Osteocyte (in vitro differentiated cells): ENCODE data around the gene PLXNA4. TPM values are rescaled to one million over a fixed set of nuclear protein-coding genes. Genes with fewer than 3 reads are reported as not detected.

Experiments
- DNase-seq: peaks from one replicate; pipeline ENCODE4 v3.0.0; 2021; ENCODE audit warnings: mixed read lengths; ENCODE audit not compliant: unreplicated experiment; ENCODE audit errors: extremely low spot score
- H3K27ac Mint-ChIP-seq: one replicate; pipeline ENCODE4 v1.8.0; 2021; ENCODE audit warnings: mild to moderate bottlenecking, mixed read lengths; ENCODE audit not compliant: unreplicated experiment
- H3K27me3 Mint-ChIP-seq: one replicate; pipeline ENCODE4 v1.8.0; 2021; ENCODE audit warnings: mixed read lengths; ENCODE audit not compliant: unreplicated experiment
- H3K36me3 Mint-ChIP-seq: one replicate; pipeline ENCODE4 v1.8.0; 2021; ENCODE audit warnings: mixed read lengths; ENCODE audit not compliant: unreplicated experiment
- H3K4me1 Mint-ChIP-seq: one replicate; pipeline ENCODE4 v1.8.0; 2021; ENCODE audit warnings: mixed read lengths; ENCODE audit not compliant: unreplicated experiment
- H3K4me3 Mint-ChIP-seq: one replicate; pipeline ENCODE4 v1.8.0; 2021; ENCODE audit warnings: mild to moderate bottlenecking, moderate library complexity, mixed read lengths; ENCODE audit not compliant: unreplicated experiment
- H3K9me3 Mint-ChIP-seq: one replicate; pipeline ENCODE4 v1.8.0; 2021; ENCODE audit warnings: mixed read lengths; ENCODE audit not compliant: unreplicated experiment
- total RNA-seq: library from RNA; stranded (reverse); gene quantifications from 2 replicates; pipeline ENCODE4 v1.2.1, GENCODE V29; 2021
- TF ChIP-seq, protein P1 (sequence below): fragments of 200-600 bp; sonication (generic); IDR thresholded peaks from 2 replicates; pipeline ENCODE4 v1.5.0; 2021; ENCODE audit warnings: antibody characterized with exemption, mild to moderate bottlenecking, moderate library complexity

PLXNA4 gene
- total RNA-seq, 1 donor from 2014 or later, result 59.0 TPM

DNA sequence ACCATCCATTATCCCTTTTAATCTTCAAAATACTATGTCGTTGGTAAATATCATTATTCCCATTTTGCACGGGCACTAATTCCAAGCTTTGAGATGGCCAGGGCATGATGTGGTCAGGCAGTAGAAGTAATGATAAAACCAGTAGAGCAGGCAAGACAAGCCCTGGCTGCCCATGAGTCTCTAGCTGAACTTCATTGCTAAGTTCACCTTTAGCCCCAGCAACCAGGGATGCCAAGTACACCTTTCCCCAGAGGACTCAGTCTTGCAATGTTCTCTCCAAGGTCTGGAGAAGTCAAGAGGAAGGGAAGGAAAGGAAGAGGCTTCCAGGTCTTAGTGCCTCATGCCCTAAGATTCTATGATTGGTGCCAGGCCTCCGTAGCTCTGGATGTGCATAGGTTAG, 203.2 kb downstream of the PLXNA4 start:
- Mint-ChIP-seq H3K27me3 (no peaks in the 10 kb centered on the region), H3K27ac (no peak overlapping the region), H3K4me3 (no peak overlapping the region), H3K36me3 (no peaks in the 10 kb centered on the region), H3K4me1 (peaks cover 17% of the 10 kb centered on the region), H3K9me3 (no peaks in the 10 kb centered on the region)
- DNase-seq, result no peak
- TF ChIP-seq, protein P1, sequence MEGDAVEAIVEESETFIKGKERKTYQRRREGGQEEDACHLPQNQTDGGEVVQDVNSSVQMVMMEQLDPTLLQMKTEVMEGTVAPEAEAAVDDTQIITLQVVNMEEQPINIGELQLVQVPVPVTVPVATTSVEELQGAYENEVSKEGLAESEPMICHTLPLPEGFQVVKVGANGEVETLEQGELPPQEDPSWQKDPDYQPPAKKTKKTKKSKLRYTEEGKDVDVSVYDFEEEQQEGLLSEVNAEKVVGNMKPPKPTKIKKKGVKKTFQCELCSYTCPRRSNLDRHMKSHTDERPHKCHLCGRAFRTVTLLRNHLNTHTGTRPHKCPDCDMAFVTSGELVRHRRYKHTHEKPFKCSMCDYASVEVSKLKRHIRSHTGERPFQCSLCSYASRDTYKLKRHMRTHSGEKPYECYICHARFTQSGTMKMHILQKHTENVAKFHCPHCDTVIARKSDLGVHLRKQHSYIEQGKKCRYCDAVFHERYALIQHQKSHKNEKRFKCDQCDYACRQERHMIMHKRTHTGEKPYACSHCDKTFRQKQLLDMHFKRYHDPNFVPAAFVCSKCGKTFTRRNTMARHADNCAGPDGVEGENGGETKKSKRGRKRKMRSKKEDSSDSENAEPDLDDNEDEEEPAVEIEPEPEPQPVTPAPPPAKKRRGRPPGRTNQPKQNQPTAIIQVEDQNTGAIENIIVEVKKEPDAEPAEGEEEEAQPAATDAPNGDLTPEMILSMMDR, result no peak

DNA sequence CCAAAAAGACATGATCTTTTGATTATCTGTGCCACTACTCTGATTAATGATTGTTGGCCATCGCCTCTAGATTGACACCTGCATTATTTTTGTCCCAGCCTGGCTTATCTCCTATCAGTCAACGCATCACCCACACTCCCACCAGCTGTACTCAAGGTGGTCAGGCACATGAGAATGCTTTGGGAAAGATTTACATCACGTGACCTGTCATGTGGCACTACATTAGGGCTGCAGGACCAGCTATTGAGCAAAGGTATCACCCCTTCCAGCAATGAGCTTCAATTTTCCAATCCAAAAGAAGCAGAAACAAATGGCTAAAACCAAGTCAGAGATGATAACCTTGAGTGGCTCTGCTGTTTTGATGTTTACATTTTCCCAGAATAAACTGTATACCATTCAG, 204.3 kb downstream of the PLXNA4 start:
- Mint-ChIP-seq H3K4me1 (peaks cover 14% of the 10 kb centered on the region), H3K9me3 (no peaks in the 10 kb centered on the region), H3K27me3 (no peaks in the 10 kb centered on the region), H3K36me3 (no peaks in the 10 kb centered on the region), H3K4me3 (no peak overlapping the region), H3K27ac (no peak overlapping the region)
- no peak for DNase-seq
- TF ChIP-seq, protein P1, result no peak

DNA sequence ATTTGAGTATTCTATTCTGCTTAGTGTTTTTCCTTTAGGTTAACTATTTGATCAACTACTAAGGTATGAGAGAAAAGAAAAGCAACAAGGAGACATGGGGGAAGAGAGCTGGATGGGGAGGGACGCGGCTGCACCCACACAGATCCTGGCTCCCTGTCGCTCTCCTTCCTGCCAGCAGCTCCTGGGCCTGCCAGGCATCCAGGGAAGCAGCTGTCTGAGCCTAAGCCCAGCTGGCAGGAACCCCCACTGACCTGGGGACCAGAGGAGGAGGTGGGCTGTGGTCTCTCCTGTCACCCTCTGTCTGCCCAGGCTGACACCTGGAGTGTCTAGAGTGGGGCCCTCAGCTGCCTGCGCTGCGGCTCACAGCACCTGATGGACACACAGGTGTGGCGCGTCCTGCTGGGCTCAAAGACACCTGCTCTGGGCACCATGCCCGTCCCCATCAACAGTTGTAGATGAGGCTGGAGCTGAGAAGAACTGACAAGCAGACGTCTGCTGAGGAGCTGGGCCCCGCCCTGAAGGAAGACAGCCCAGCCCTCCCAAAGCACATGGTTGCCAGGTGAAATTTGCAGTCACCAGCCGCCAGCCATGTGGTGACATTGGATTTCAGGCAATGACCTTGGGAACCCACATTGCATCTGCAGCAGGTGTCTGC, 207.9 kb downstream of the PLXNA4 start:
- DNase-seq, result no peak
- Mint-ChIP-seq H3K4me3 (no peak overlapping the region), H3K9me3 (no peaks in the 10 kb centered on the region), H3K4me1 (peaks cover 4% of the 10 kb centered on the region), H3K27me3 (peaks cover 3% of the 10 kb centered on the region), H3K36me3 (no peaks in the 10 kb centered on the region), H3K27ac (no peak overlapping the region)
- TF ChIP-seq, protein P1, result no peak

DNA sequence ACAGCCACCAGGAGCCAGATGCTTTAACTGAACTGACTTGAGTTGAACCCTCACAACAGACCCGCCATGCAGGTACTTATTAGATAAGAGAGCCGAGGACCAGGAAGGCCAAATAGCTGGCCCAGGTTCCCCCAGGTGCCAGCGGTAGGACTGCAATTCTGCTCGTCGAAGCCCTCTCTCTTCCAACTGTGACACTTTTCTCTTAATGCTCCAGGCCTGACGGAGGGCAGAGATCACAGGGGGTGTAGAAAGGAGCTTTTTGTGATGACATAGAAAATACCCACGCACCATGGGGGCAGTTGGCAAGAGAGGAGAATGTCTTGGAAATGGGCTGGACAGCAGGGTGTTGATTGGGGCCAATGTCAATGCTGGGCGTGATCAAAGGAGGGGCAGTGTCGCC, 208.5 kb downstream of the PLXNA4 start:
- no peak overlapping the region for H3K4me3 Mint-ChIP-seq
- TF ChIP-seq, protein P1, result no peak
- peaks cover 4% of the 10 kb centered on the region for H3K4me1 Mint-ChIP-seq
- no peak overlapping the region for H3K27ac Mint-ChIP-seq
- no peaks in the 10 kb centered on the region for H3K36me3 Mint-ChIP-seq
- no peak for DNase-seq
- no peaks in the 10 kb centered on the region for H3K9me3 Mint-ChIP-seq
- peaks cover 5% of the 10 kb centered on the region for H3K27me3 Mint-ChIP-seq

DNA sequence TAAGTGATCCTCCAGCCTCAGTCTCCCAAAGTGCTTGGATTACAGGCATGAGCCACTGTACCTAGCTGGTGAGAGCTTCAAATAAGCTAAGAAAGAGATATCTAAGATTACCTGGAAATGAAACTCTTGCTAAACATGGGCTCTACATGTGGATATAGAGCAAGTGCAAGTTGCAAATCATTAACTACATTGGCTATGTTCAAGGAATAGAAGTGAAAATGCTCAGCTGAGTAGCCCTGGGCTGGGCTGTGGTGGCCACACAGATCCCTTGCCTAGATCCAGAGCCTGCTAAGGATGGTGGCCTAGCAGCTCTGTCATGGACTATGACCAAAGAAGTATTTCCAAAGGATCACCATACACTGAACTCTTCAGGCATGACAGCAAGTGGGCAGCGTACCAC, 209.3 kb downstream of the PLXNA4 start:
- no peak for DNase-seq
- peaks cover 4% of the 10 kb centered on the region for H3K4me1 Mint-ChIP-seq
- no peaks in the 10 kb centered on the region for H3K9me3 Mint-ChIP-seq
- no peak overlapping the region for H3K27ac Mint-ChIP-seq
- H3K27me3 Mint-ChIP-seq, result peaks cover 5% of the 10 kb centered on the region
- no peaks in the 10 kb centered on the region for H3K36me3 Mint-ChIP-seq
- no peak overlapping the region for H3K4me3 Mint-ChIP-seq
- TF ChIP-seq, protein P1, result no peak
